HG03025 (cell line): ENCODE data around the gene SLC6A19.

ENCODE experiments used
- ATAC-seq: cut with Tn5 transposase; IDR thresholded peaks from one replicate; pipeline ENCODE4 v1.9.1; 2021; ENCODE audit warnings: mild to moderate bottlenecking, moderate library complexity; ENCODE audit not compliant: unreplicated experiment, low FRiP score

The SLC6A19 gene

GRCh38 chr5:1177826-1178528 lies 23.4 kb upstream of the SLC6A19 start:
- ATAC-seq: no peak

- no peak for ATAC-seq
These were observed 22.6 kb upstream of the SLC6A19 start for GRCh38 chr5:1178529-1179382.

GRCh38 chr5:1179383-1179715 lies 22.0 kb upstream of the SLC6A19 start:
- no peak for ATAC-seq

GRCh38 chr5:1180096-1180495 lies 21.3 kb upstream of the SLC6A19 start:
- ATAC-seq: no peak

GRCh38 chr5:1180841-1181271 lies 20.5 kb upstream of the SLC6A19 start:
- ATAC-seq: no peak

- no peak for ATAC-seq
These were observed 19.7 kb upstream of the SLC6A19 start for GRCh38 chr5:1181451-1182359.

GRCh38 chr5:1182360-1182632 lies 19.1 kb upstream of the SLC6A19 start:
- no peak for ATAC-seq

- no peak for ATAC-seq
These were observed 18.6 kb upstream of the SLC6A19 start for GRCh38 chr5:1182633-1183423.

GRCh38 chr5:1183424-1184162 lies 17.8 kb upstream of the SLC6A19 start:
- ATAC-seq: no peak

GRCh38 chr5:1184163-1184470 lies 17.3 kb upstream of the SLC6A19 start:
- ATAC-seq: no peak

- ATAC-seq: no peak
These were observed 16.9 kb upstream of the SLC6A19 start for GRCh38 chr5:1184481-1184880.

GRCh38 chr5:1185038-1185627 lies 16.3 kb upstream of the SLC6A19 start:
- ATAC-seq: no peak

GRCh38 chr5:1185629-1186350 lies 15.6 kb upstream of the SLC6A19 start:
- ATAC-seq: no peak

GRCh38 chr5:1186351-1187233 lies 14.8 kb upstream of the SLC6A19 start:
- no peak for ATAC-seq

GRCh38 chr5:1187234-1187949 lies 14.0 kb upstream of the SLC6A19 start:
- ATAC-seq: no peak

- ATAC-seq: no peak
These were observed 13.5 kb upstream of the SLC6A19 start for GRCh38 chr5:1187950-1188334.

- ATAC-seq: no peak
These were observed 12.9 kb upstream of the SLC6A19 start for GRCh38 chr5:1188464-1188863.
